K562 treated with DMSO at 1 percent for 24 hours (cell line): ENCODE results near the gene F9. TPM values are rescaled to one million over a fixed set of nuclear protein-coding genes. Genes with fewer than 3 reads are reported as not detected.

Experiments
- total RNA-seq: library from RNA; unstranded; fragments of 300-600 nt; gene quantifications from 2 replicates; pipeline ENCODE4 v1.2.3, GENCODE V29; 2022; ENCODE audit warnings: low read depth; ENCODE audit not compliant: insufficient read depth

Gene F9
- not detected in 2 replicates for total RNA-seq

GRCh38 chrX:139530550-139530949, at the start of gene F9:
TSS of gene F9 (plus strand) at chrX:139530739. CDS start at chrX:139530765, 26 bp downstream.

Other genes starting within 250 kb of the F9 start
- not detected in 2 replicates for gene MCF2, start 177.4 kb downstream of the F9 start, total RNA-seq